CD4-positive, alpha-beta T cell (primary cell): Measurements from ENCODE around the gene U2AF1L4. TPM values are rescaled to one million over a fixed set of nuclear protein-coding genes. Genes with fewer than 3 reads are reported as not detected.

Experiments used
- ATAC-seq: fragments of 200-7000 bp; cut with Tn5 transposase; one replicate; pipeline ENCODE4 v1.10.0; 2022; ENCODE audit warnings: mild to moderate bottlenecking; ENCODE audit not compliant: poor library complexity
- CTCF ChIA-PET: fragments of 350-600 bp; sonication (Branson Sonifier 250); formaldehyde crosslinking; loops from one replicate; lab custom pipeline; 2021; ENCODE audit warnings: antibody characterized with exemption, inconsistent platforms; lab: Charles Lee
- POLR2A ChIA-PET: fragments of 350-600 bp; sonication (Branson Sonifier 250); formaldehyde crosslinking; loops from one replicate; lab custom pipeline; 2021; ENCODE audit warnings: antibody characterized with exemption, inconsistent platforms; lab: Charles Lee
- DNase-seq, 14 experiments: peaks; one replicate each; pipeline ENCODE4 v3.0.0-alpha.2; 2013 to 2020; ENCODE audit warnings: mixed read lengths in 2 of 14
- H3K27ac ChIP-seq, 2 donors: one replicate each; pipeline versions ENCODE4 v1.5.1 to v1.7.0; 2013; ENCODE audit warnings: low read length in 2 of 2, low read depth in 1 of 2, mild to moderate bottlenecking in 1 of 2
- H3K27me3 ChIP-seq, 2 experiments: 1 replicate in 1 of 2; 2 replicates in 1 of 2; pipeline versions ENCODE4 v1.6.1 to v1.7.0; 2013; ENCODE audit warnings: low read length in 2 of 2, control low read depth in 1 of 2, mild to moderate bottlenecking in 1 of 2, moderate library complexity in 1 of 2; ENCODE audit not compliant: insufficient read depth in 2 of 2, control insufficient read depth in 1 of 2
- H3K36me3 ChIP-seq: one replicate; pipeline ENCODE4 v1.6.1; 2013; ENCODE audit warnings: low read length, control low read depth; ENCODE audit not compliant: insufficient read depth
- H3K4me1 ChIP-seq: one replicate; pipeline ENCODE4 v1.6.1; 2013; ENCODE audit warnings: low read length, control low read depth; ENCODE audit not compliant: insufficient read depth
- H3K4me3 ChIP-seq: one replicate; pipeline ENCODE4 v1.5.1; 2013; ENCODE audit warnings: mild to moderate bottlenecking, low read length, moderate library complexity
- H3K9me3 ChIP-seq, 2 experiments: 1 replicate in 1 of 2; 2 replicates in 1 of 2; pipeline versions ENCODE4 v1.6.1 to v1.7.0; 2013; ENCODE audit warnings: low read length in 2 of 2, mild to moderate bottlenecking in 2 of 2, control low read depth in 1 of 2, moderate library complexity in 1 of 2; ENCODE audit not compliant: control insufficient read depth in 1 of 2, insufficient read depth in 1 of 2
- H3K27ac Mint-ChIP-seq: one replicate; pipeline ENCODE4 v1.8.0; 2020; ENCODE audit warnings: mixed read lengths
- H3K27me3 Mint-ChIP-seq: one replicate; pipeline ENCODE4 v1.8.0; 2021; ENCODE audit warnings: mixed read lengths
- H3K36me3 Mint-ChIP-seq: one replicate; pipeline ENCODE4 v1.8.0; 2021; ENCODE audit warnings: low read depth, mixed read lengths
- H3K4me1 Mint-ChIP-seq: one replicate; pipeline ENCODE4 v1.8.0; 2021; ENCODE audit warnings: low read depth, mixed read lengths
- H3K4me3 Mint-ChIP-seq: one replicate; pipeline ENCODE4 v1.8.0; 2020; ENCODE audit warnings: mild to moderate bottlenecking, mixed read lengths
- H3K9me3 Mint-ChIP-seq: one replicate; pipeline ENCODE4 v1.8.0; 2020; ENCODE audit warnings: mixed read lengths
- intact Hi-C, 2 experiments: fragments of 100-400 bp; cut with DNase I in 1 of 2; cut with micrococcal nuclease in 1 of 2; formaldehyde crosslinking; loops; one replicate each; pipeline versions ENCODE4 v1.15.1 to v1.9.0; 2023 to 2025; cut with DNase I, micrococcal nuclease
- total RNA-seq, 174 experiments: library from RNA in 2 of 174; stranded (reverse) in 2 of 174; gene quantifications; one replicate each; pipeline ENCODE4 v1.2.3 and lab custom pipeline; 2021 to 2026
- TF ChIP-seq, protein P1 (sequence below): fragments of 200-600 bp; IDR thresholded peaks from one replicate; pipeline ENCODE4 v1.8.0; 2022; ENCODE audit warnings: antibody characterized with exemption, mild to moderate bottlenecking

Gene U2AF1L4
- total RNA-seq, 2 experiments from 2014 or later = 74.6 to 85.8 TPM

DNA sequence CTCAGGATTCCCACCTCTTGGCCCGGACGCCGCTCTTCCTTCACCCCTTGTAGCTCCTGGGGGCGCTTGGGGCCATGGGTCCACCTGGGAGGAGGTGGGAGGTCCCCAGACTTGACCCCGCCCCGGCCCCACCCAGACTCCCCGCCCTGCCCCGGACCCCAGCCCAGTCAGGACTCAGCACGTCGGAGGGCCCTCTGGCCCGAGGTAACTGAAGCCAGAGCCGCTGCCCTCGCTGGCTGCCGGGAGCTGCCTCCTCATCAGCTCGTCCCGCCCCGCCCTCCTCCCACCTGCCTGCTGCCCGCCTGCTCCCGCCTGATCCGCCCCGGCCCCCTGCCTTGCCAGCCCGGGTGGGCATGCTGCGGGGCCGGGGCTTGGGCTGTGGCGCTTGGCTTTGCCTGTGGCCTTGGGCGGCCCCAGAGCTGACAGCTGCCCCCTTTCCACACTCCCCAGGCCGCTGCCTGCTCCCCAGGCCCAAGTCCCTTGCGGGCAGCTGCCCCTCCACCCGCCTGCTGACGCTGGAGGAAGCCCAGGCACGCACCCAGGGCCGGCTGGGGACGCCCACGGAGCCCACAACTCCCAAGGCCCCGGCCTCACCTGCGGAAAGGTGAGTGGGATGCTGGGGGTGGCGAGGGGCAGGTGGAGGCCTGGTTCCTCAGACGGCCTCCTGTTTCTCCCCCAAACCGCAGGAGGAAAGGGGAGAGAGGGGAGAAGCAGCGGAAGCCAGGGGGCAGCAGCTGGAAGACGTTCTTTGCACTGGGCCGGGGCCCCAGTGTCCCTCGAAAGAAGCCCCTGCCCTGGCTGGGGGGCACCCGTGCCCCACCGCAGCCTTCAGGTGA is 39.5 kb upstream of the U2AF1L4 start:
- ChIA-PET POLR2A (no interaction called here), CTCF (no interaction called here)
- Histone ChIP-seq H3K27me3 (no peaks in the 10 kb centered on the region), H3K27ac (no peak overlapping the region), H3K9me3 (no peaks in the 10 kb centered on the region), H3K4me1 (no peaks in the 10 kb centered on the region), H3K36me3 (peaks cover 9% of the 10 kb centered on the region), H3K4me3 (no peak overlapping the region)
- Mint-ChIP-seq H3K4me1 (no peaks in the 10 kb centered on the region), H3K4me3 (no peak overlapping the region), H3K27me3 (no peaks in the 10 kb centered on the region), H3K27ac (no peak overlapping the region), H3K9me3 (no peaks in the 10 kb centered on the region), H3K36me3 (peaks cover 15% of the 10 kb centered on the region)
- DNase-seq = no peak
- ATAC-seq = no peak
- TF ChIP-seq, protein P1, sequence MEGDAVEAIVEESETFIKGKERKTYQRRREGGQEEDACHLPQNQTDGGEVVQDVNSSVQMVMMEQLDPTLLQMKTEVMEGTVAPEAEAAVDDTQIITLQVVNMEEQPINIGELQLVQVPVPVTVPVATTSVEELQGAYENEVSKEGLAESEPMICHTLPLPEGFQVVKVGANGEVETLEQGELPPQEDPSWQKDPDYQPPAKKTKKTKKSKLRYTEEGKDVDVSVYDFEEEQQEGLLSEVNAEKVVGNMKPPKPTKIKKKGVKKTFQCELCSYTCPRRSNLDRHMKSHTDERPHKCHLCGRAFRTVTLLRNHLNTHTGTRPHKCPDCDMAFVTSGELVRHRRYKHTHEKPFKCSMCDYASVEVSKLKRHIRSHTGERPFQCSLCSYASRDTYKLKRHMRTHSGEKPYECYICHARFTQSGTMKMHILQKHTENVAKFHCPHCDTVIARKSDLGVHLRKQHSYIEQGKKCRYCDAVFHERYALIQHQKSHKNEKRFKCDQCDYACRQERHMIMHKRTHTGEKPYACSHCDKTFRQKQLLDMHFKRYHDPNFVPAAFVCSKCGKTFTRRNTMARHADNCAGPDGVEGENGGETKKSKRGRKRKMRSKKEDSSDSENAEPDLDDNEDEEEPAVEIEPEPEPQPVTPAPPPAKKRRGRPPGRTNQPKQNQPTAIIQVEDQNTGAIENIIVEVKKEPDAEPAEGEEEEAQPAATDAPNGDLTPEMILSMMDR = no peak
- intact Hi-C loops = no loop called here

DNA sequence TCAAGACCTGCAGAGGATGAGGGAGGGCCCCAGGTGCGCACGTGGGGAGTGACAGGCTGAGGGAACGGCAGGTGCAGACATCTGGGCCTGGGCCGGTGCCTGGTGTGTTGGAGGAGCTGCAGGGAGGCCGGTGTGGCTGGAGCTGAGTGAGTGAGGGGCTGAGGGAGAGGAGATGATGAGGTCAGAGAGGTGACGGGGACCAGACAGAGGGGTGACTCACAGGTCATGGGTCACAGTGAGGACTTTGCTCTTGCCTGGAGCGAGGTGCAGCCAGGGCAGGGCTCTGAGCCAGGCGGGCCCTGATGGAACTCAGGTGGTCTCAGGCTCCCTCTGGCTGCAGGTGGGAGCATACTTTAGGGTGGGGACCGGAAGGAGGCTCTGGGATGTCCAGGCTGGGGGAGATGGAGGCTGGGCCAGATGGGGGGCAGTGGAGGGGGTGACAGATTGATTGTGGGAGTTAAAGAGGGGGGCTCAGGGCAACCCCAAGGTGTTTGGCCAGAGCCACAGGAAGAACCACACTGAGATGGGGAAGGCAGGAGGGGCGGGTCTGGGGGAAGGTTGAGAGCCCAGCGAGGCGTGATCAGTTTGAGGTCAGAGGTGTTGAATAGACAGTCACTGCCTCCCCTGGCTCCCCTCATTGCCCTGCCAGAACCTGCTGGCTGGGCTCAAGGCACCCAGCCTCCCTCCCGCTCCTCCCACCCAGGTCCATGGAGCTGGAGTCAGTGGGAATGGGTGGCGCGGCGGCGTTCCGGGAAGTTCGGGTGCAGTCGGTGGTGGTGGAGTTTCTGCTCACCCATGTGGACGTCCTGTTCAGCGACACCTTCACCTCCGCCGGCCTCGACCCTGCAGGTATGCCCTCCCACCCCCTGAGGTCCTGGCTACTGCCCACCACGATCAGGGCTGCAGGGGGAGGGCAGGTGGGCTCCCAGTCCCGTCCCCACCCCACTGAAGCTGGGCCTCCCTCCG is 38.5 kb upstream of the U2AF1L4 start:
- intact Hi-C loops = no loop called here
- DNase-seq = no peak
- ChIA-PET CTCF (no interaction called here), POLR2A (no interaction called here)
- Mint-ChIP-seq H3K9me3 (no peaks in the 10 kb centered on the region), H3K4me1 (no peaks in the 10 kb centered on the region), H3K27me3 (no peaks in the 10 kb centered on the region), H3K36me3 (peaks cover 17% of the 10 kb centered on the region), H3K27ac (no peak overlapping the region), H3K4me3 (no peak overlapping the region)
- Histone ChIP-seq H3K27ac (no peak overlapping the region), H3K4me1 (no peaks in the 10 kb centered on the region), H3K4me3 (no peak overlapping the region), H3K36me3 (peaks cover 11% of the 10 kb centered on the region), H3K27me3 (no peaks in the 10 kb centered on the region), H3K9me3 (no peaks in the 10 kb centered on the region)
- no peak for ATAC-seq
- TF ChIP-seq, protein P1 = no peak

DNA sequence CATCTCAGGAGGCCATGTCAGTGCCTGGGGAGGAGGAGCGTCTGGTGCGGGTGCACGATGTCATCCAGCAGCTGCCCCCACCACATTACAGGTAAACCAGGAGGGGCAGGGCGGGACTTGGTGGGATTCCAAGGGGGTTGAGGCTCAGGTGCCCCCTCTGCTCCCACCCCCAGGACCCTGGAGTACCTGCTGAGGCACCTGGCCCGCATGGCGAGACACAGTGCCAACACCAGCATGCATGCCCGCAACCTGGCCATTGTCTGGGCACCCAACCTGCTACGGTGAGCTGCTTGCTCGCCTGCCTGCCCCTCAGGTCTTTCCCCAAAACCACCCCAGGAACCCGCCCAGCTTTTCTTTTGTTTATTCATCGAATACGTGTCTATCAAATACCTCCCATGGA is 37.4 kb upstream of the U2AF1L4 start:
- no peaks in the 10 kb centered on the region for H3K27me3 ChIP-seq
- peaks cover 17% of the 10 kb centered on the region for H3K36me3 Mint-ChIP-seq
- no peak overlapping the region for H3K4me3 ChIP-seq
- TF ChIP-seq, protein P1 = no peak
- intact Hi-C loops = no loop called here
- no peaks in the 10 kb centered on the region for H3K9me3 ChIP-seq
- POLR2A ChIA-PET = no interaction called here
- H3K9me3 Mint-ChIP-seq = no peaks in the 10 kb centered on the region
- CTCF ChIA-PET = no interaction called here
- no peaks in the 10 kb centered on the region for H3K27me3 Mint-ChIP-seq
- H3K4me1 ChIP-seq = no peaks in the 10 kb centered on the region
- H3K36me3 ChIP-seq = peaks cover 13% of the 10 kb centered on the region
- H3K4me1 Mint-ChIP-seq = no peaks in the 10 kb centered on the region
- H3K4me3 Mint-ChIP-seq = no peak overlapping the region
- H3K27ac ChIP-seq = no peak overlapping the region
- no peak for ATAC-seq
- peak in 1 of 14 experiments; percentile 14 for DNase-seq
- no peak overlapping the region for H3K27ac Mint-ChIP-seq
